ENCODE data around the gene SERPINB5. TPM values are rescaled to one million over a fixed set of nuclear protein-coding genes. Genes with fewer than 3 reads are reported as not detected.
"Not testable (repeated sequence)": the region's sequence is repeated elsewhere in the genome, so short reads cannot be mapped to it uniquely, and the experiment has no call there.

The SERPINB5 gene, protein sequence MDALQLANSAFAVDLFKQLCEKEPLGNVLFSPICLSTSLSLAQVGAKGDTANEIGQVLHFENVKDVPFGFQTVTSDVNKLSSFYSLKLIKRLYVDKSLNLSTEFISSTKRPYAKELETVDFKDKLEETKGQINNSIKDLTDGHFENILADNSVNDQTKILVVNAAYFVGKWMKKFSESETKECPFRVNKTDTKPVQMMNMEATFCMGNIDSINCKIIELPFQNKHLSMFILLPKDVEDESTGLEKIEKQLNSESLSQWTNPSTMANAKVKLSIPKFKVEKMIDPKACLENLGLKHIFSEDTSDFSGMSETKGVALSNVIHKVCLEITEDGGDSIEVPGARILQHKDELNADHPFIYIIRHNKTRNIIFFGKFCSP
- total RNA-seq = not detected

GRCh38 chr18:63476668-63477067, at the start of gene SERPINB5:
SERPINB5 (plus strand) TSS chr18:63476958; CDS start chr18:63484429, 7,471 bp downstream.
- ATAC-seq (no peak), DNase-seq (ENCODE audit: low spot score in 2 of 2) (no peak)
- Mint-ChIP-seq H3K27ac (no peak within 1 kb of the TSS), H3K36me3 (no peaks in the 10 kb centered on the region), H3K9me3 (no peaks in the 10 kb centered on the region)

GRCh38 chr18:63427558-63427957, 49.2 kb upstream of the SERPINB5 start:
- ATAC-seq (peak; percentile 56 to 72), DNase-seq (ENCODE audit: low spot score in 2 of 2) (no peak)
- Mint-ChIP-seq H3K27ac (peak overlapping the region in 1 of 2 donors; percentile 84), H3K9me3 (no peaks in the 10 kb centered on the region), H3K36me3 (peaks cover 3 to 11% of the 10 kb centered on the region in 2 donors)

- Mint-ChIP-seq H3K36me3 (no peaks in the 10 kb centered on the region), H3K27ac (no peak overlapping the region), H3K9me3 (no peaks in the 10 kb centered on the region)
- DNase-seq (ENCODE audit: low spot score in 2 of 2) = no peak
- ATAC-seq = no peak
Measured at GRCh38 chr18:63430526-63430925, 46.2 kb upstream of the SERPINB5 start.

DNA sequence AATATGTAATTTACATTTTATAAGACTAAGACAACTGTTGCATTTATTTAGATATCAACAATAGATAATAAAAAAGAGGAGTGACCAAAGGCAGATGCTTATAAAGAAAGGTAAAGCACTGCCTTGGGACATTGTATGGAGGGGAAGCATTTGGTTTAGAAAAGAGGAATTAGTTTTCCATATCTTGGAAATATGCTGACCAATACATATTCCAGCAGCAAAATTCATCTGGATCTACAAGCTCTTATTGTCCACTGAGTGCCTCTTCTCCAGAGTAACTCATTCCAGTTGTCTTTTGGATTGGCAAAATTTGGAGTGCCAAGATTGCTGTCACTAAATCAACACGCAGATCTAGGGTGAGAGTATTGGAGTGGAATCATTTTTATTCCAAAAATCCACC, 45.6 kb upstream of the SERPINB5 start:
- no peak for ATAC-seq
- Mint-ChIP-seq H3K36me3 (no peaks in the 10 kb centered on the region), H3K27ac (no peak overlapping the region), H3K9me3 (no peaks in the 10 kb centered on the region)
- DNase-seq (ENCODE audit: low spot score in 2 of 2) = no peak

GRCh38 chr18:63433334-63433866, 43.4 kb upstream of the SERPINB5 start:
- no peak for ATAC-seq
- DNase-seq (ENCODE audit: low spot score in 2 of 2) = no peak
- H3K27ac Mint-ChIP-seq = no peak overlapping the region
- H3K36me3 Mint-ChIP-seq = no peaks in the 10 kb centered on the region
- no peaks in the 10 kb centered on the region for H3K9me3 Mint-ChIP-seq

- no peak for DNase-seq (ENCODE audit: low spot score in 2 of 2)
- no peak for ATAC-seq
- Mint-ChIP-seq H3K27ac (no peak overlapping the region), H3K36me3 (no peaks in the 10 kb centered on the region), H3K9me3 (no peaks in the 10 kb centered on the region)
Measured at GRCh38 chr18:63438181-63438580, 38.6 kb upstream of the SERPINB5 start.

DNA sequence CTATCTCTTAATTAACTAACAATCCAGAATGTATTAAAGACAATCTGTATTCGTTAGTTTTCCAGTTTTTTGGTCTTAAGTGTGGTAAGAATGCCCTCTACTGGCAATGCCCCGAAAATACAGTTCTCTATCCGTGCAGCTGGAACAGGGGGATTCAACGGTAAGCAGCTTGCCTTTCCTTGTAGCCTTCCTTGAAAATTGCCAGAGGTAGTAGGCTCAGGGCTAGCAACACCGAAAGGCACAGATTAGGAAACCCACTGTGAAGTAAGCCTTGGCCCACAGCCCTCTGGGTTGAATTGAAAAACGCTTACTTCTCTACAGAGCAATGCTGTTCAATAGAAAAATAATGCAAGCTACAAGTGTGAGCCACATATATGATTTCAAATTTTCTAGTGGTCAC, 37.4 kb upstream of the SERPINB5 start:
- peak; percentile 52 to 53 for ATAC-seq
- no peaks in the 10 kb centered on the region for H3K36me3 Mint-ChIP-seq
- no peak overlapping the region for H3K27ac Mint-ChIP-seq
- peak in 1 of 2 donors; percentile 49 for DNase-seq (ENCODE audit: low spot score in 2 of 2)
- H3K9me3 Mint-ChIP-seq = no peaks in the 10 kb centered on the region

- H3K9me3 Mint-ChIP-seq = no peaks in the 10 kb centered on the region
- no peak overlapping the region for H3K27ac Mint-ChIP-seq
- no peak for DNase-seq (ENCODE audit: low spot score in 2 of 2)
- ATAC-seq = no peak
- no peaks in the 10 kb centered on the region for H3K36me3 Mint-ChIP-seq
Measured at GRCh38 chr18:63440219-63440618, 36.5 kb upstream of the SERPINB5 start.

DNA sequence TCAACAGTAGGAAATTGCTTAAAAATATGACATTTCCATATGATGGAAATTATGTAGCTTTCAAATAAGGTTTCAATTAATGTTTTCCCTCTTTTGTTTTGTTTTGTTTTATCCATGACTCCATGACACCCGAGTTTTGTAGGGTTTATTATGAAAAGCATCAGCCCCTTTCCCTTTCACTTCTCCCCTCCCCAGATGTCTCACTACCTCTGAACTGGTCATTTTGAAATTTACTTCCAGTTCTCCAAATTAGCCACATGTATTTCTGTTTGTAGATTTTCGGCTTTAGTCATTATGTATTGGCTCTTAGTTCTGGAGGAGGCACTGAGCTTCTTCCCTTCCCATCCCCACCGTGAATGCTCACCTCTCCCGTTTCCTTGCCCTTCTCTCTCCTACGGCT, 35.9 kb upstream of the SERPINB5 start:
- DNase-seq (ENCODE audit: low spot score in 2 of 2) = no peak
- no peak for ATAC-seq
- Mint-ChIP-seq H3K36me3 (no peaks in the 10 kb centered on the region), H3K27ac (no peak overlapping the region), H3K9me3 (no peaks in the 10 kb centered on the region)

GRCh38 chr18:63443829-63444228, 32.9 kb upstream of the SERPINB5 start:
- no peaks in the 10 kb centered on the region for H3K36me3 Mint-ChIP-seq
- no peaks in the 10 kb centered on the region for H3K9me3 Mint-ChIP-seq
- DNase-seq (ENCODE audit: low spot score in 2 of 2) (no peak), ATAC-seq (no peak)
- peak overlapping the region; percentile 3 to 78 for H3K27ac Mint-ChIP-seq

- Mint-ChIP-seq H3K36me3 (no peaks in the 10 kb centered on the region), H3K27ac (no peak overlapping the region)
- no peak for ATAC-seq
Measured at GRCh38 chr18:63444580-63444979, 32.2 kb upstream of the SERPINB5 start.

DNA sequence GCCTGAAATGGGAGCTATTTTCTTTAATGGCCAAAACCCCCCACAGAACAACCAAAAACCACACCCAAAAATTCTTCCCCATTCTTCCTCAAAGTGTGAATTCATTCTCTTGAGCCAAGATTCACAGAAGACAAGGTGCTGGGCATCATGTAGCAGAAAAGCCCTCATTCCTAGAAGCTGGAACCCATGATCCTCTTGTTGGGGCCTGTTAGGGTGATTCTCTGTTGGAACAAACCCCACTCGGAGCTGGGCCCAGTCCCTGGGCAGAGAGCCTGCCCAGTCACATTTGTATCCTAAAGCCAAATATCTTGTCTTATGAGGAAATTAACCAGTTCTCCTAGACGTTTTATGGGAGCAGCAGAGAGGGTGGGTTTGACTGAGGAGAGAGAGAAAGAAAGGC, 31.7 kb upstream of the SERPINB5 start:
- ATAC-seq (no peak), DNase-seq (ENCODE audit: low spot score in 2 of 2) (no peak)
- Mint-ChIP-seq H3K27ac (no peak overlapping the region), H3K9me3 (no peaks in the 10 kb centered on the region), H3K36me3 (no peaks in the 10 kb centered on the region)

More at GRCh38 chr18:63444580-63444979, 32.2 kb upstream of the SERPINB5 start:
- DNase-seq (ENCODE audit: low spot score in 2 of 2) = no peak
- no peaks in the 10 kb centered on the region for H3K9me3 Mint-ChIP-seq

DNA sequence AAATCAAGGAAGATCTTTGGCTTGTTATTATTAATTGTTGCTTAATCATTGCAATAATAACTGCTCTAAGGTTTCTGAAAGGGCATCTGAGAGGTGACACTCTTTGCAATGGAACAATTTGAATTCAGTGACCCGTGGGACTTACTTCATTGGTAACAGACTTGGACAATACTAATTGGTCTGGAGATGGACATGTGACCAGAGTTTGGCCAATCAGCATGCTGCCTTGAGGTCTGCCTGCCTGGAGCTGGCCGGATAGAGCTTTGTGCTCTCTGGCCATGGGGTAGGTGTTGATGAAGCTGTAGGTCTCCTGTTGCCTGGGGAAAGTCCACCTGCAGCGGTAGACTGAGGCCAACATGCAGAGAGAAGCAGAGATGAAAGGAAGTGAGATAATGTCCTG, 30.5 kb upstream of the SERPINB5 start:
- Mint-ChIP-seq H3K9me3 (no peaks in the 10 kb centered on the region), H3K27ac (no peak overlapping the region), H3K36me3 (no peaks in the 10 kb centered on the region)
- DNase-seq (ENCODE audit: low spot score in 2 of 2) (no peak), ATAC-seq (no peak)

GRCh38 chr18:63447066-63447465, 29.7 kb upstream of the SERPINB5 start:
- no peak for ATAC-seq
- no peak overlapping the region for H3K27ac Mint-ChIP-seq
- no peaks in the 10 kb centered on the region for H3K9me3 Mint-ChIP-seq
- DNase-seq (ENCODE audit: low spot score in 2 of 2) = no peak
- H3K36me3 Mint-ChIP-seq = no peaks in the 10 kb centered on the region

DNA sequence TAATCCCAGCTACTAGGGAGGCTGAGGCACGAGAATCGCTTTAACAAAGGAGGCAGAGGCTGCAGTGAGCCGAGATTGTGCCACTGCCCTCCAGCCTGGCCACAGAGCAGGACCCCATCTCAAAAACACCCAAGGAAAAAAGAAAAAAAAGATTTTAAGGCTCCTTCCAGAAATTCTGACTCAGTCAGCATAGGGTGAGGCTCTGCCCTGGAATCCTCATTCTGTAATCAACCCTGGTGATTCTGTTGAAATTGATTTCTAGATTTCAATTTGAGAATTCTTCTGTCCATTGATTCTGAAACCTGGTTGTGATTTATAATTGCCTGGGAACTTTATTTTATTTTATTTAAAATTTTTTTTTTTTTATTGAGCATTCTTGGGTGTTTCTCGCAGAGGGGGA, 27.3 kb upstream of the SERPINB5 start:
- H3K36me3 Mint-ChIP-seq = no peaks in the 10 kb centered on the region

GRCh38 chr18:63451799-63452660, 24.7 kb upstream of the SERPINB5 start:
- no peak for ATAC-seq
- no peak for DNase-seq (ENCODE audit: low spot score in 2 of 2)
- H3K9me3 Mint-ChIP-seq = no peaks in the 10 kb centered on the region
- no peaks in the 10 kb centered on the region for H3K36me3 Mint-ChIP-seq
- H3K27ac Mint-ChIP-seq = no peak overlapping the region

More for the DNA sequence above, 27.3 kb upstream of the SERPINB5 start:
- no peak for DNase-seq (ENCODE audit: low spot score in 2 of 2)
- ATAC-seq = no peak
- Mint-ChIP-seq H3K9me3 (no peaks in the 10 kb centered on the region), H3K27ac (no peak overlapping the region)

DNA sequence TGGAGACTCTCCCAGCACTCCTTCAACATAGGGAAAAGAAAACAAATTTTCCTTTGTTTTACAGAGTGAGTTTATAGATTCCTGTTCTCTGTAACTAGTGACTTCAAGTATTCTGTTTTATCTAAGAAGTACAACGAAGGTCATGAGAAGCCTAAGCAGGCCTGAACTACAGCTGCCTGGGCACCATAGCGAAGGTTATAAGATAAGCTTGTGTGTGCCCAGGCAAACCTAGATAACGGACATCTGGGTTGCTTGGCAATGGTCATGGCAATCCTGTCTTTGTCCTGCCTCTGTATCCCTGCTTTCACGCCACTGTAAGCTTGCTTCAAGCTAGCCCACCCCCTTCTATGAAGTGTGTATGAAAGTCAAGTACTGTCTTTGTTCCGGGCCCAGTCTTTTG, 24.0 kb upstream of the SERPINB5 start:
- H3K27ac Mint-ChIP-seq, ATAC-seq: not testable (repeated sequence)

More for the DNA sequence above, 24.0 kb upstream of the SERPINB5 start:
- not testable (repeated sequence) for H3K36me3 Mint-ChIP-seq; H3K9me3 Mint-ChIP-seq; DNase-seq (ENCODE audit: low spot score in 2 of 2)

Measured in activated naive CD4-positive, alpha-beta T cell treated with anti-CD3 and anti-CD28 coated beads, Interleukin-2, amount 50 U/mL, for 72 hours (primary cell).